Effector memory CD4-positive, alpha-beta T cell (primary cell): ENCODE measurements around the gene LYRM4.
"Not testable (repeated sequence)": the region's sequence is repeated elsewhere in the genome, so short reads cannot be mapped to it uniquely, and the experiment has no call there.

Experiments used
- DNase-seq, 3 donors: peaks; one replicate each; pipeline ENCODE4 v3.0.0-alpha.2; 2020
- H3K27ac ChIP-seq: 2 replicates; pipeline ENCODE4 v1.7.0; 2013; ENCODE audit warnings: mild to moderate bottlenecking, low read length, moderate library complexity; ENCODE audit not compliant: insufficient read depth, poor library complexity, severe bottlenecking
- H3K27me3 ChIP-seq: replicated peaks from 2 replicates; pipeline ENCODE4 v1.7.0; 2013; ENCODE audit warnings: mild to moderate bottlenecking, low read length; ENCODE audit not compliant: insufficient read depth, control insufficient read depth, poor library complexity, severe bottlenecking
- H3K36me3 ChIP-seq: 2 replicates; pipeline ENCODE4 v1.7.0; 2013; ENCODE audit warnings: mild to moderate bottlenecking, low read length, moderate library complexity; ENCODE audit not compliant: control insufficient read depth, insufficient read depth
- H3K4me1 ChIP-seq: 2 replicates; pipeline ENCODE4 v1.7.0; 2013; ENCODE audit warnings: low read length, mild to moderate bottlenecking; ENCODE audit not compliant: control insufficient read depth, insufficient read depth, poor library complexity, severe bottlenecking
- H3K4me3 ChIP-seq: 2 replicates; pipeline ENCODE4 v1.7.0; 2013; ENCODE audit warnings: low read length, low read depth, mild to moderate bottlenecking; ENCODE audit not compliant: insufficient read depth, poor library complexity, severe bottlenecking
- H3K9me3 ChIP-seq: 2 replicates; pipeline ENCODE4 v1.7.0; 2013; ENCODE audit warnings: mild to moderate bottlenecking, low read length, moderate library complexity; ENCODE audit not compliant: control insufficient read depth

The LYRM4 gene

DNA sequence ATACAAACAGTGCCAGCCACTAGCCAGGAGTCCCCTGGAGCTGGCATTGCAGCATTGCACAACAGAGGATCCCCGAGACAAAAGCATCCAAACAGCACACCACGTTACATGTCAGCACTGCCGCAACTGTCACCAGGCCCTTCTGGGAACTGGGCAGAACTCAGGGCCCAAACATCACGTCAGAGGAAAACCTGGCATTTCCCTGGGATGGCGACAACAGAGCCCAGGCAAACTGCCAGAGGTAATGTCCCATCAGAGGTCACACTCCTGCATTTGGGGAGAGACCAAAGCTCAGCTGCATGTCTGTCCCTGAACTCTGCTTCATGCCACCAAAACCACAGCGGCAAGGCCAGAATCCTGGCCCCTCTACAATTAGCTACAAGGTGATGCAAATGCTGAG is 139.3 kb downstream of the LYRM4 start:
- DNase-seq = no peak
- Histone ChIP-seq H3K4me3 (no peak overlapping the region), H3K9me3 (no peaks in the 10 kb centered on the region), H3K4me1 (no peaks in the 10 kb centered on the region), H3K27me3 (no peaks in the 10 kb centered on the region), H3K36me3 (no peaks in the 10 kb centered on the region), H3K27ac (no peak overlapping the region)

DNA sequence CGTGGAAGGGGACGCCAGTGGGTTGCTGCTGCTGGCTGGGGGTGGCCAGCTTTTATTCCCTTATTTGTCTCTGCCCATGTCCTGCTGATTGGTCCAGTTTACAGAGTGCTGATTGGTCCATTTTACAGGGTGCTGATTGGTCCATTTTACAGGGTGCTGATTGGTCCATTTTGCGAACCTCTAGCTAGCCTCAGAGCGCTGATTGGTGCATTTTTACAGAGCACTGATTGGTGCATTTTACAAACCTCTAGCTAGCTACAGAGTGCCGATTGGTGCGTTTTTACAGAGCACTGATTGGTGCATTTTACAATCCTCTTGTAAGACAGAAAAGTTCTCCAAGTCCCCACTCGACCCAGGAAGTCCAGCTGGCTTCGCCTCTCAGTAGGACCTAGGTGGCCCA is 140.2 kb downstream of the LYRM4 start:
- DNase-seq, H3K4me1 ChIP-seq, H3K27ac ChIP-seq, H3K36me3 ChIP-seq, H3K9me3 ChIP-seq, H3K27me3 ChIP-seq, H3K4me3 ChIP-seq: not testable (repeated sequence)

DNA sequence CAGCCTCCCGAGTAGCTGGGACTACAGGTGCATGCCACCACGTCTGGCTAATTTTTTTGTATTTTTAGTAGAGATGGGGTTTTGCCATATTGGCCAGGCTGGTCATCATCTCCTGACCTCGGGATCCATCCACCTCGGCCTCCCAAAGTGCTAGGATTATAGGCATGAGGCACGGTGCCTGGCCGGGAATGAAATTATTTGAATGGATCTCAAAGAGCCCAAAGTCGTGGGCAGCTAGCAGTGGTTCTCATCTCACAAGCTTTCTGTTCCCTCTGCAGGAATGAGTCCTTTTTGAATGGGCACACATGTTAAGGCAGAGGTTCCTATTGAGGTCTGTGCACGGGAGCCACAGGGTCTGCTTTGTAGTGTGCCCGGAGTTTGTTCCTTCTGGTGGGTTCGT is 140.7 kb downstream of the LYRM4 start:
- no peak overlapping the region for H3K4me3 ChIP-seq
- DNase-seq = no peak
- no peaks in the 10 kb centered on the region for H3K27me3 ChIP-seq
- H3K27ac ChIP-seq = no peak overlapping the region
- H3K4me1 ChIP-seq = no peaks in the 10 kb centered on the region
- H3K9me3 ChIP-seq = no peaks in the 10 kb centered on the region
- no peaks in the 10 kb centered on the region for H3K36me3 ChIP-seq

DNA sequence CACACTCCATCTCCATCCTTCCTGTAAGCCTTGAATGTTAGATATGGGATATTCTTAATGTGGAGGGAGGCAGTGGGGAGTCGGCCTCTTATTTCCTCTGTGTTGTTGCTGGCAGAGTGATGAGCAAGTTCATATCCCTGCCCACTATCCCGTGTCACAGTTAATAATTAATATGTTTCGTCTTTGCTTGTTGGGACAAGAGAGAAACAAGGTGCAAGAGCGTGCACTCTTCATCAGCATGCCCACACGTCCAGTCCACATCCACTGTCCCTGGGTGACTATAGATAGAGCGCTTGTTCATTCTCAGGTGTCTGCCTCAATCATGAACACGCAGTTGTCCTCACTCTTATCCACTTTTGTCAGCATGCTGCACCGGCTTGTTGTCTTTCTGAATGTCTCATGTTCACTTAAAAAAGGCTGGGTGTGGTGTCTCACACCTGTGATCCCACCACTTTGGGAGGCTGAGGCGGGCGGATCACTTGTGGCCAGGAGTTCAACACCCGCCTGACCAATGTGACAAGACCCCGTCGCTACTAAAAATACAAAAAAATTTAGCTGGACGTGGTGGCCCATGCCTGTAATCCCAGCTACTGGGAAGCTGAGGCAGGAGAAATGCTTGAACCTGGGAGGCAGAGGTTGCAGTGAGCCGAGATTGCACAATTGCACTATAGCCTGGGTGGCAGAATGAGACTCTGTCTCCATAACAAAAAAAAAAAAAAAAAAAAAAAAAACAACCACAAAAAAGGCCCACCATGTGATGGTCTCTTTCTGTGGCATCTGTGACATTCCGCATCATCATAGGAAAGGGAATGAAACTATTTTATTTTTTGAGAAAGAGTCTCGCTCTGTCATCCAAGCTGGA is 141.4 kb downstream of the LYRM4 start:
- no peaks in the 10 kb centered on the region for H3K27me3 ChIP-seq
- no peak overlapping the region for H3K27ac ChIP-seq
- DNase-seq = no peak
- no peaks in the 10 kb centered on the region for H3K9me3 ChIP-seq
- no peaks in the 10 kb centered on the region for H3K36me3 ChIP-seq
- H3K4me3 ChIP-seq = no peak overlapping the region
- H3K4me1 ChIP-seq = no peaks in the 10 kb centered on the region

DNA sequence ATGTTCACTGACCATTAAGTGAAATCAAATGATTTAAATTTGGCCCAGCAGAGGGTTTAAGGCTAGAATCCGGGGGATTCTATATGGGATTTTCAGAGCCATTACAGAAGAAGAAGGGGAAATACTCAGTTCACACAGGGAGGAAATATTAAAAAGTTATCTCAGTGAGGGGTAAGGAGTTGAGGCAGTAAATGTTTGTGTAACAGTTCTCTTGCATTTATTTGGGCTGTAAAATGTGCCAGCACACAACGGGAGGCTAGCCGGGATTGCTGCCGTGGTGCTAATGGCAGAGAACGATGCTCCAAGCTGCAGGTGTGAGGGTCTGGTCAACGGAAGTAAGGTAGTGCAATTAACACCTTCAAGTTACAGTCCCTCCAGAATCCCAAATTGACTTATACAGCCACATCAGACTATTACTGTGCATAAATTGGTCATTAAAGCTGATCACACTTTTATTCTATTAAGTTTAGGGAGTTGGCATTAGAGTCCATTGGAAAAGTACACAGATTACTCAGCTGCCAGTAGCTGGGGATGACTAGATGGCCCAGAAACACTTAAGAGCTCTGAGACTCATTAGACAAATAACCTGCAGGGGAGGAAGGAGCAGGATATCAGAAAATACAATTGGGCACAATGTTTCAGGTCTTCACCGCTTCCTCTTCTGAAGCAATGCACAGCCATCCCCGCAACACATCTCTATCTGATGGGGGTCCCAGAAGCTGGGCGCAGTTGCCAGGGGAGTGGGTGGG is 144.3 kb downstream of the LYRM4 start:
- H3K4me1 ChIP-seq = no peaks in the 10 kb centered on the region

DNA sequence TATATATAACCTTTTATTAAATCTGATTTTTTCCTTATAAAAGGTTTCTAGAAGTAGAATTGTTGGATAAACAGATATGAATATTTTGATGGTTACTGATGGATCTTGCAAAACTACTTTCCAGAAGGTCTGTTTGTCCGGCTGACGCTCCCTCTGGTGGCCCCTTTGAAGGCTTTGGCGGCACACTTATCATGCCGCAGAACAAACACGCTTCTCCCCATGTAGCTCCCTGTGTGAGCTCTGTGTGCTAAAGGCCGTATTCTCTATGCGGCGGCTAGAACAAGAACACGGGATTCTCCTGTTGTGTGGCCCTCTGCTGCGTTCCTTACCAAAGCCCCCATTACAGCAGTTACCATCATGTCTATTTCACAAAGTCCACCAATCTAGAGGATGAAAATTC is 145.6 kb downstream of the LYRM4 start:
- no peaks in the 10 kb centered on the region for H3K27me3 ChIP-seq
- no peaks in the 10 kb centered on the region for H3K36me3 ChIP-seq
- H3K4me3 ChIP-seq = no peak overlapping the region
- H3K9me3 ChIP-seq = no peaks in the 10 kb centered on the region
- H3K4me1 ChIP-seq = no peaks in the 10 kb centered on the region
- no peak for DNase-seq
- H3K27ac ChIP-seq = no peak overlapping the region

More for the DNA sequence above, 144.3 kb downstream of the LYRM4 start:
- no peaks in the 10 kb centered on the region for H3K27me3 ChIP-seq
- H3K4me3 ChIP-seq = no peak overlapping the region
- DNase-seq = no peak
- no peak overlapping the region for H3K27ac ChIP-seq
- no peaks in the 10 kb centered on the region for H3K36me3 ChIP-seq
- H3K9me3 ChIP-seq = no peaks in the 10 kb centered on the region

DNA sequence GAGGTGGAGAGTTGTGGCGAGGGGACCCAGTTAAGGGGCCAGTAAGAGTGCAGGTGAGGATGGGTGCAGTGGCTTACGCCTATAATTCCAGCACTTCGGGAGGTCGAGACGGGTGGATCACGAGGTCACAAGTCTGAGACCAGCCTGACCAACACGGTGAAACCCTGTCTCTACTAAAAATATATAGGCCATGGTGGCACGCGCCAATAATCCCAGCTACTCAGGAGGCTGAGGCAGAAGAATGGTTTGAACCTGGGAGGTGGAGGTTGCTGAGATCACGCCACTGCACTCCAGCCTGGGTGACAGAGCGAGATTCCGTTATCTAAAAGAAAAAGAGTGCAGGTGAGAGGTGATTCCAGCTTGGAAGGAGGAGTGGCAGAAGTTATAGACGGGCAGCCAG is 147.7 kb downstream of the LYRM4 start:
- Histone ChIP-seq H3K36me3 (no peaks in the 10 kb centered on the region), H3K9me3 (no peaks in the 10 kb centered on the region), H3K4me1 (no peaks in the 10 kb centered on the region), H3K27ac (no peak overlapping the region), H3K4me3 (no peak overlapping the region), H3K27me3 (no peaks in the 10 kb centered on the region)
- DNase-seq = no peak

DNA sequence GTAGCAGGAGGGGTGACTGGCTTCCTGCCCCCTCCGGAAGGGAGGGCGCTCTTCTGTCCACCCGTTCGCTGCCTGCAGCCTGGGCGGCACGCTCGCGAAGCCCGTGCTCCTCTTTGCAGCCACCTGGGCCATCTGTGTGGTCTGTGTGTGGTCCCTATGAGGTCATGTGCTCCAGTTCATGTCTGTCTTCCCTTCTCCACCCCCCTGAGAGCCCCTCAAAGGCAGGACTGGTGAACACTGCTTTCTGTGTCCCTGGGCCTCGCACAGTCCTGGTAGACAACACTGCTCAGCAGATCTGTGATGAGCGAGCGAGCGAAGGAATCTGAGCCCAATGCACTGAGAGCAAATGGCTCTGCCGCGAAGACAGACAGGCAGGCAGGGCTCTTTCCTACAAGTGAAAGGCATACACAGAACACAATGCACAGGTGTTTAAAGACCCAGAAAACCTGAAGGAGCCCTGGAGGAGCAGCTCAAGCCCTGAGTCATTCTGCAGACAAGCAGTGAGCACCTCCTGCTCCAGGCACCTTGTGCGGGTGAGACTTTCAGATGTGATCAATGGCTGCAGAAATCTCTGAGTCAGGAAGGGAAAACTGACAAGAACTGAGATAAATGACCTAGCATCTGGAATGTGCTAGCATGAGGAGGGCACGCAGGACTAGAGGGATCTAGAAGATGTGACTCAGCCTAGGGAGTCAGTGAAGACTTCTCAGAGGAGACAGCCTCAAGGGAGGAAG is 148.5 kb downstream of the LYRM4 start:
- Histone ChIP-seq H3K27me3 (no peaks in the 10 kb centered on the region), H3K36me3 (no peaks in the 10 kb centered on the region), H3K9me3 (no peaks in the 10 kb centered on the region), H3K4me3 (no peak overlapping the region), H3K4me1 (no peaks in the 10 kb centered on the region), H3K27ac (no peak overlapping the region)
- no peak for DNase-seq

DNA sequence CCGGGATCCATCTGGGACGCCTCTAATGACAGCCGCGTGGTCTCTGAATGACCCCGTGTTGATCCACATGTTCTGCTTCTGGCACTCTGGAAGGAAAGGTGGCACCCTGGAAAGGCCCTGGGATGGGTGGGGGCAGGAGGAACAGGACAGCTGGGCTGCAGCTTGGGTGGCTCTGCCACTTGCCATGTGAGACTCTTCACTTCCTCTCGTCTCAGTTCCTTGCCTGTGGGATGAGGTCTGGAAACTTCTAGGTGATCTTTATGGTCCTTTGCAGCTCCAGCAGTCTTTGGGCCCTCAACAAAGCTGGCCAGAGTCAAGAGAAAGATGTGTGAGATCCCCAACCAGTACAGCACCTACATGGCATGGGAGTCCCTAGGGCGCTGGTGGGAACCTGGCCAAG is 149.1 kb downstream of the LYRM4 start:
- no peak overlapping the region for H3K27ac ChIP-seq
- DNase-seq = no peak
- no peaks in the 10 kb centered on the region for H3K36me3 ChIP-seq
- H3K4me1 ChIP-seq = no peaks in the 10 kb centered on the region
- no peaks in the 10 kb centered on the region for H3K9me3 ChIP-seq
- no peak overlapping the region for H3K4me3 ChIP-seq
- H3K27me3 ChIP-seq = no peaks in the 10 kb centered on the region

DNA sequence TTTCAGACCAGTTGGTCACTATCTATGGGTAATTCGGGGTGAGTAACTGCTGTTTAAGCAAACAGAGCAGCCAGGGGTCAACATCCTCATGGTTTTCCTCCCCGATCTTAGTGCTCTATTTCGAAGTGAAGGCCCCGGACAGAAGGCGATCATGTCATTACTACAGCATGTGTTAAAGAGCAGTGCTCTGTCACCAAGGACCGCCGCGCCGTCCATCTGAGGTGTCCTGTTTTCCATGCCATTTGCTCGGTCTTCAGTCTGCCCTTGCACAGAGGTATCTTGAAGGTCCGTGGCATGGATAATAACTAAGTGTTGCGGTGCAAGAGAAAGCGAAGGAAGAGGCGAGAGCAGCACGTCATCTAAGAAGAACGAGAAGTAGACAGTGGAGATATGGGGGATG is 150.5 kb downstream of the LYRM4 start:
- no peak for DNase-seq
- H3K4me3 ChIP-seq = no peak overlapping the region
- no peaks in the 10 kb centered on the region for H3K4me1 ChIP-seq
- H3K9me3 ChIP-seq = no peaks in the 10 kb centered on the region
- no peak overlapping the region for H3K27ac ChIP-seq
- no peaks in the 10 kb centered on the region for H3K36me3 ChIP-seq
- no peaks in the 10 kb centered on the region for H3K27me3 ChIP-seq
